ENCODE measurements around the gene VPS35.

Gene VPS35

DNA sequence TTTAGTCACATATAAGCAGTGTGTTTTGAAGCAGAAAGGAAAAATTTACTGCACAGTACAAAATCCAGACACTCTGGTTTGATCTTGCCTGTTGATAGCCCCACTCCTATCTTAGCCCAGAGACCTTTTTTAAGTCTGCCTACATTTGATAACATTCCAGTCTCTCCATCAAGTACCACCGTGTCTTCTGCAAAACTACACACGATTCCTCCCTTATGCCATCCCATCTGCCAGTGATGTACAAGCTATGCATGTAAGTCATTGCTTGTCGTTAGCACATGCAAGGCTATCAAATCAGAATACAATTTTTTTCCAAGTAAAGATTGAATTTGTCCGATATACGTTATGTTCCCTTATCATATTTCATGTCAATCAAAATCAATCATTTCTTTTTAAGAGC lies 82.7 kb downstream of the VPS35 start:
- no peak for DNase-seq
